ENCODE data around the gene NDE1. TPM values are rescaled to one million over a fixed set of nuclear protein-coding genes. Genes with fewer than 3 reads are reported as not detected.

Gene NDE1
- total RNA-seq, 2 experiments from 2014 or later = 115 to 117 TPM

- no peaks in the 10 kb centered on the region for H3K9me3 Mint-ChIP-seq
- H3K4me1 Mint-ChIP-seq = peaks cover 2% of the 10 kb centered on the region
- H3K4me3 Mint-ChIP-seq = no peak overlapping the region
- peak; percentile 19 for DNase-seq
- peaks cover 5% of the 10 kb centered on the region for H3K27me3 Mint-ChIP-seq
- no peak overlapping the region for H3K27ac Mint-ChIP-seq
- no peaks in the 10 kb centered on the region for H3K36me3 Mint-ChIP-seq
Measured at GRCh38 chr16:15765880-15766279, 115.8 kb downstream of the NDE1 start.

GRCh38 chr16:15766918-15767317 lies 116.9 kb downstream of the NDE1 start:
- H3K36me3 Mint-ChIP-seq = no peaks in the 10 kb centered on the region
- H3K9me3 Mint-ChIP-seq = no peaks in the 10 kb centered on the region
- no peak overlapping the region for H3K4me3 Mint-ChIP-seq
- H3K4me1 Mint-ChIP-seq = peaks cover 2% of the 10 kb centered on the region
- peaks cover 5% of the 10 kb centered on the region for H3K27me3 Mint-ChIP-seq
- H3K27ac Mint-ChIP-seq = no peak overlapping the region
- DNase-seq = no peak

- peaks cover 2% of the 10 kb centered on the region for H3K4me1 Mint-ChIP-seq
- H3K9me3 Mint-ChIP-seq = no peaks in the 10 kb centered on the region
- no peak for DNase-seq
- H3K27ac Mint-ChIP-seq = no peak overlapping the region
- H3K27me3 Mint-ChIP-seq = peaks cover 5% of the 10 kb centered on the region
- H3K4me3 Mint-ChIP-seq = no peak overlapping the region
- H3K36me3 Mint-ChIP-seq = no peaks in the 10 kb centered on the region
Measured at GRCh38 chr16:15768201-15768600, 118.2 kb downstream of the NDE1 start.

- no peaks in the 10 kb centered on the region for H3K9me3 Mint-ChIP-seq
- DNase-seq = no peak
- no peak overlapping the region for H3K4me3 Mint-ChIP-seq
- H3K27me3 Mint-ChIP-seq = peaks cover 5% of the 10 kb centered on the region
- H3K4me1 Mint-ChIP-seq = peaks cover 2% of the 10 kb centered on the region
- H3K27ac Mint-ChIP-seq = no peak overlapping the region
- H3K36me3 Mint-ChIP-seq = no peaks in the 10 kb centered on the region
Measured at GRCh38 chr16:15769239-15769638, 119.2 kb downstream of the NDE1 start.

GRCh38 chr16:15770107-15770506 lies 120.1 kb downstream of the NDE1 start:
- Mint-ChIP-seq H3K4me3 (no peak overlapping the region), H3K36me3 (no peaks in the 10 kb centered on the region), H3K4me1 (peaks cover 2% of the 10 kb centered on the region), H3K9me3 (no peaks in the 10 kb centered on the region), H3K27me3 (peaks cover 2% of the 10 kb centered on the region), H3K27ac (no peak overlapping the region)
- DNase-seq = no peak

GRCh38 chr16:15770512-15770911 lies 120.5 kb downstream of the NDE1 start:
- H3K9me3 Mint-ChIP-seq = no peaks in the 10 kb centered on the region
- no peak overlapping the region for H3K4me3 Mint-ChIP-seq
- H3K27me3 Mint-ChIP-seq = no peaks in the 10 kb centered on the region
- DNase-seq = no peak
- no peaks in the 10 kb centered on the region for H3K36me3 Mint-ChIP-seq
- peaks cover 2% of the 10 kb centered on the region for H3K4me1 Mint-ChIP-seq
- H3K27ac Mint-ChIP-seq = no peak overlapping the region

- Mint-ChIP-seq H3K4me1 (no peaks in the 10 kb centered on the region), H3K4me3 (no peak overlapping the region), H3K27ac (no peak overlapping the region), H3K27me3 (peaks cover 3% of the 10 kb centered on the region), H3K9me3 (no peaks in the 10 kb centered on the region), H3K36me3 (no peaks in the 10 kb centered on the region)
- no peak for DNase-seq
Measured at GRCh38 chr16:15771694-15772093, 121.6 kb downstream of the NDE1 start.

- no peak overlapping the region for H3K27ac Mint-ChIP-seq
- H3K9me3 Mint-ChIP-seq = no peaks in the 10 kb centered on the region
- H3K36me3 Mint-ChIP-seq = no peaks in the 10 kb centered on the region
- peaks cover 5% of the 10 kb centered on the region for H3K27me3 Mint-ChIP-seq
- no peak overlapping the region for H3K4me3 Mint-ChIP-seq
- no peak for DNase-seq
- no peaks in the 10 kb centered on the region for H3K4me1 Mint-ChIP-seq
Measured at GRCh38 chr16:15772579-15773293, 122.7 kb downstream of the NDE1 start.

GRCh38 chr16:15773968-15774367 lies 123.9 kb downstream of the NDE1 start:
- H3K4me1 Mint-ChIP-seq = no peaks in the 10 kb centered on the region
- H3K4me3 Mint-ChIP-seq = no peak overlapping the region
- H3K36me3 Mint-ChIP-seq = no peaks in the 10 kb centered on the region
- peaks cover 5% of the 10 kb centered on the region for H3K27me3 Mint-ChIP-seq
- no peak for DNase-seq
- H3K27ac Mint-ChIP-seq = no peak overlapping the region
- no peaks in the 10 kb centered on the region for H3K9me3 Mint-ChIP-seq

GRCh38 chr16:15775209-15775608 lies 125.2 kb downstream of the NDE1 start:
- Mint-ChIP-seq H3K36me3 (no peaks in the 10 kb centered on the region), H3K4me3 (no peak overlapping the region), H3K27me3 (peaks cover 5% of the 10 kb centered on the region), H3K4me1 (no peaks in the 10 kb centered on the region), H3K27ac (no peak overlapping the region), H3K9me3 (no peaks in the 10 kb centered on the region)
- no peak for DNase-seq

GRCh38 chr16:15775663-15776304 lies 125.7 kb downstream of the NDE1 start:
- no peaks in the 10 kb centered on the region for H3K4me1 Mint-ChIP-seq
- no peak for DNase-seq
- peaks cover 5% of the 10 kb centered on the region for H3K27me3 Mint-ChIP-seq
- H3K36me3 Mint-ChIP-seq = no peaks in the 10 kb centered on the region
- no peak overlapping the region for H3K4me3 Mint-ChIP-seq
- H3K27ac Mint-ChIP-seq = no peak overlapping the region
- no peaks in the 10 kb centered on the region for H3K9me3 Mint-ChIP-seq

Other genes with a start within 250 kb of the NDE1 start
- 10 to 100 TPM; 19.9 to 24.8 TPM for gene BMERB1, start 215.7 kb upstream of the NDE1 start, total RNA-seq
- 10 to 100 TPM; 51.0 to 52.1 TPM for gene MARF1, start 7.1 kb upstream of the NDE1 start, total RNA-seq
- gene MYH11, start 206.8 kb downstream of the NDE1 start, total RNA-seq = not detected
- gene CEP20, start 238.4 kb downstream of the NDE1 start, total RNA-seq = 10 to 100 TPM; 37.5 to 44.9 TPM